Measurements from ENCODE around the gene ARL8A.

GRCh38 chr1:202135221-202135721 is 9.3 kb downstream of the ARL8A start:
- TF ChIP-seq CTCF (IDR thresholded peaks at IDR 0.05) (peak; percentile 73 to 92 (median 82)), POLR2A (IDR thresholded peaks at IDR 0.05) (no peak)

All from esophagus squamous epithelium (tissue), 4 donors.